Measurements from ENCODE around the gene XIRP2. TPM values are rescaled to one million over a fixed set of nuclear protein-coding genes. Genes with fewer than 3 reads are reported as not detected.

The XIRP2 gene
- total RNA-seq, 1 donor from 2014 or later = not detected

- no peak for DNase-seq (ENCODE audit: low spot score)
- ATAC-seq = no peak
These were observed 245.3 kb downstream of the XIRP2 start for GRCh38 chr2:167133614-167134013.

- ATAC-seq (no peak), DNase-seq (ENCODE audit: low spot score) (no peak)
These were observed 246.2 kb downstream of the XIRP2 start for GRCh38 chr2:167134381-167135072.

- no peak for DNase-seq (ENCODE audit: low spot score)
- ATAC-seq = no peak
These were observed 247.4 kb downstream of the XIRP2 start for GRCh38 chr2:167135706-167136105.

DNA sequence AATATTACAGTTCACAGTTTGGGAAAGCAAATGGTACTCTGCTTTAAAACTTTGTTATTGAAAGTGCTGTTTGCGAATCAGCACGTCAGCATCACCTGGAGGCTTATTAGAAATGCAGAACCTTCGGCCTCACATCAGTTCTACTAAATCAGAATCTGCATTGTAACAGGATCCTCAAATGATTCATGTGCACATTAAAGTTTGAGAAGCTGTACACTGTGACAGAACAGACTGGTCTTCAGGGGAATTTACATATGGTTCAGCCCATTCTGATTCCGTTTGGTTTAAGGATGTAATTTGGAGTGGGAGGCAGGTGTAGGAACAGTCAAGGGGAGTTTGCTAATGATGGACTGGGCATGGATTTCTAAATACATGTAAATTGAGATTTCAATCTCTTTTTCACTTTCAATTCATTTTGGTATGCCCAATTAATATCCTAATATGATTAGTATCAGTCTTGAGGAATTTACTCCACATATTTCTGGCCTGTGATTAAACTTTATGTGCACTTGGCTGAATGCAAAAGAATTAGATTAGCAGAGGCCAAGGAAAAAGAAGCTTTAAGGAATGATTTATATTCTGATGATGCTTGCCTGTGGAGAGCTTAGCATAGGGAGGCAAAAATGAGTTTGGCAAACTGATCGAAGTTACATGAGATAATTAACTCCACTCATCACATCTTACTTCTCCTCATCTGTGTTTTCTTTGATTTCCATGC, 248.8 kb downstream of the XIRP2 start:
- ATAC-seq = no peak
- no peak for DNase-seq (ENCODE audit: low spot score)

- ATAC-seq (no peak), DNase-seq (ENCODE audit: low spot score) (no peak)
These were observed 252.1 kb downstream of the XIRP2 start for GRCh38 chr2:167140330-167140729.

DNA sequence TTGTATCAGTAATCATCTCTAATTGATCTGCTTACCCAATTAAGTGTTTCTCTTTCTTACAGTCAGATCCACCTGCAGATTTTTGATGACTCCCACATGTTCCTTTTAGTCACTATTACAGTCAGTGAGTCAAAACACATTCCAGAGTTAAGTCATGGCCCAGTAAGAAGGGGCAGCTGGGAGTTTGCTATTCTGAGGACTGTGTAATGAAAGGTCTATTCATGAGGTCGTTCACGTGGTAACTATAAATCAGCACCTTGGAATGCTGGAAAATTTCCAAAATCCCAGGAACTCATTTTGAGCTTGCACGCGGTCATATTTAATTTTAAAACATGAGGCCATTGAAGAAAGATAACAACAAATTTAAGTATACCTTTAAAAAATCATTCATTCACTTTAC, 252.5 kb downstream of the XIRP2 start:
- no peak for DNase-seq (ENCODE audit: low spot score)
- no peak for ATAC-seq

DNA sequence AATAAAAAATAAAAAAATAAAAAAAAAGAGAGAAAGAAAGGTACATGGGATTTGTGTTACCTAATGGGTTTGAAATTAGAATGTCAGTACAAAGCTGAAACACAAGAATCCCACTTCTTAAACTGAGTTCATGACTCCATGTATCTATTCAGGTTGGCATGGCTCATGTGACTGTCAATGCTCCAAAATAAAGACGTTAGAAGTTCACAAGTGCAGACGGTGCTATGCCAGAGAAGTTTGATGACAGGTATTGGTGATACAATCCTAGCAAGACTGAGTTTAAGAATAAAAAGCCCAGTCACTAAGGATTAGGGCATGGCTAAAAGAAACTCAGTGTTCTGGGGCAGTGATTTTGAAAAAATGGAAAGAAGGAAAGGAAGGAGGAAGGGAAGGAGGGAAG, 254.3 kb downstream of the XIRP2 start:
- DNase-seq (ENCODE audit: low spot score) (no peak), ATAC-seq (no peak)

- ATAC-seq = no peak
- no peak for DNase-seq (ENCODE audit: low spot score)
These were observed 256.1 kb downstream of the XIRP2 start for GRCh38 chr2:167144179-167144898.

- DNase-seq (ENCODE audit: low spot score) = no peak
These were observed 259.1 kb downstream of the XIRP2 start for GRCh38 chr2:167147271-167147941.

DNA sequence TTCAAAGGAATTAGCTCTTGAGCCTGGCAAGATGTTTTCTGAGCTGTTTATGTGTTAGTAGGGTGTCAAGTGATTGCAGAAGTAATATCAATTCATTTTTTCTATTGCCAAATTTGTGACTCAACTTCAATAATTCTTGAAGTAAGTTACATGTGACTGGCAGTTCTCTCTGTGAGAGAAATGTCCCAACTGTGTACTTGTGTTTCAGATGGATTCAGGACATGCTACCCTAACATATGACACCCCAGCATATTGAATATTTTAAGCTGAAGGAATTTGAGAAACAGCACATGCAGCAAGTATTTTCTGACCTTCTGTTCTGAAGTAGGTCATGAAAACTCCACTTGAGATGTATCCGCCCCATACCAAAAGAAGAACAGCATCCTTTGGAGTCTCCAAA, 263.6 kb downstream of the XIRP2 start:
- DNase-seq (ENCODE audit: low spot score) (no peak), ATAC-seq (no peak)

More at GRCh38 chr2:167147271-167147941, 259.1 kb downstream of the XIRP2 start:
- ATAC-seq = no peak

DNA sequence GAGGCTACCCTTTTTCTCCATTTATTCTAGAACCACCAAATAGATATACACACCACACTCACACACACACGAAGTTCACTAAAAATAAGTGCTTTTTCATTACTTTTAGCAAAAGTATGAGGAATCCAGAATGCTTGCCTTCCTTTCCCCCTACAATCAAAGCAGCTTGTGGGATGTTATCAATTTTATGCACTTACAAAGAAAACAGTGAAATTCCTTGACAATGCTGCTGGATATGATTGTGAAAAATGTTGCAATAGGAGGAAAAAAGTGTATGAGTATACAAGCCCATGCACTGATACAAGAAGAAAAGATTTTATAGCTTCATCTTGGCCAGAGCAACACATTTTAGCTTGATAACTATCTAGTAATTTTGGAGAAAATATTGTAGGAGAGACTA, 269.2 kb downstream of the XIRP2 start:
- ATAC-seq (no peak), DNase-seq (ENCODE audit: low spot score) (no peak)

GRCh38 chr2:167177196-167177595, 288.9 kb downstream of the XIRP2 start:
- DNase-seq (ENCODE audit: low spot score) = no peak
- no peak for ATAC-seq

- no peak for DNase-seq (ENCODE audit: low spot score)
- no peak for ATAC-seq
These were observed 292.9 kb downstream of the XIRP2 start for GRCh38 chr2:167181134-167181533.

GRCh38 chr2:167181688-167182087, 293.4 kb downstream of the XIRP2 start:
- DNase-seq (ENCODE audit: low spot score) (no peak), ATAC-seq (no peak)

- DNase-seq (ENCODE audit: low spot score) (no peak), ATAC-seq (no peak)
These were observed 294.1 kb downstream of the XIRP2 start for GRCh38 chr2:167182403-167182802.

DNA sequence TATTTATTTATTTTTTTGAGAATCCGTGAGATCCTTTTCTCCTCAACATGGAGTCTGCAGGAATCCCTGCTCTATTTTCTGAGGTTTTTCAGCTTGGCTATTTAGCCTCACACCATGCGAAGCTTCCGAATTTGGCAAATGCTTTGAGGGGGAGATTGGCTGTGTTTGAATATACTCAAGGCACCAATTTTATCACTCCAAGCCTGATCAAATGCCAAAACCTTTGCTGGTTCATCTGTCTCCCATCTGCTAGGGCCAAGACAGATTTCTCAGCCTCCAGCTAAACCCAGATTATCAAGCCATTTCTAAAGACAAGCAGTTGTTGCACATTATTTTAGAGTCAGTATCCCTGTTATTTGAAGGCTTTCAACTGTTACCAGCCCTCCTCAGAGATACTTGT, 295.7 kb downstream of the XIRP2 start:
- DNase-seq (ENCODE audit: low spot score) = no peak
- ATAC-seq = no peak

- ATAC-seq (no peak), DNase-seq (ENCODE audit: low spot score) (no peak)
These were observed 298.2 kb downstream of the XIRP2 start for GRCh38 chr2:167186465-167186864.

DNA sequence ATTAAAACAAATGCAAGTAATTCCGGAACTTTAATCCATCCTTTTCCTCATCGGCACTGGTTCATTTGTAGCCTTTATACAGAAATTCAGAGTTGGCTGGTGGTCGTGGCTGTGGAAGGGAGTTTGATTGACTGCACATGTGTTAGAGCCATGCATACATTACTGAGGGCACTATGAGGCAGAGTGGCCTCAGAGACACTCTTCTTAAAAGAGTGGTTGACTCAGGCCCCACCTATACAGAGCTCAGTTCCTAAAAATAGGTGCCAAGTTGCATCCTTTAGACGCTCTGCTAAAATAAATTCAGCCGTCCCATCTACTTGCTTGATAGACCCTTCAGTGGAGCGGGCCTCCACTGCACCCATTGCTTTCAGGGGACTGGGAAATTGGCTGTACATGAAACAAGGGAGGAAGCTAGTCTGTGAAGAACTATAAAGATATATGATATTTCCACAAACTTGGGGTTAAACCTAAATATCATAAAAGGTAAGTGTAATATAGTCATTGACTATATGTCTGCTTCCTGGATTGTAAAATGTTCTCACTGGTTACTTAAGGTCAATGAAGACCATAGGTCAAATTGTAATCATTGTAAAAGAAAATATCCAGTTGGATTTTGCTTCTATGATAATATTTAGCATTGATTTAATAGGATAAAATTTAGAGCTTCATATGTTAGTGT, 298.9 kb downstream of the XIRP2 start:
- DNase-seq (ENCODE audit: low spot score) = no peak
- ATAC-seq = no peak

DNA sequence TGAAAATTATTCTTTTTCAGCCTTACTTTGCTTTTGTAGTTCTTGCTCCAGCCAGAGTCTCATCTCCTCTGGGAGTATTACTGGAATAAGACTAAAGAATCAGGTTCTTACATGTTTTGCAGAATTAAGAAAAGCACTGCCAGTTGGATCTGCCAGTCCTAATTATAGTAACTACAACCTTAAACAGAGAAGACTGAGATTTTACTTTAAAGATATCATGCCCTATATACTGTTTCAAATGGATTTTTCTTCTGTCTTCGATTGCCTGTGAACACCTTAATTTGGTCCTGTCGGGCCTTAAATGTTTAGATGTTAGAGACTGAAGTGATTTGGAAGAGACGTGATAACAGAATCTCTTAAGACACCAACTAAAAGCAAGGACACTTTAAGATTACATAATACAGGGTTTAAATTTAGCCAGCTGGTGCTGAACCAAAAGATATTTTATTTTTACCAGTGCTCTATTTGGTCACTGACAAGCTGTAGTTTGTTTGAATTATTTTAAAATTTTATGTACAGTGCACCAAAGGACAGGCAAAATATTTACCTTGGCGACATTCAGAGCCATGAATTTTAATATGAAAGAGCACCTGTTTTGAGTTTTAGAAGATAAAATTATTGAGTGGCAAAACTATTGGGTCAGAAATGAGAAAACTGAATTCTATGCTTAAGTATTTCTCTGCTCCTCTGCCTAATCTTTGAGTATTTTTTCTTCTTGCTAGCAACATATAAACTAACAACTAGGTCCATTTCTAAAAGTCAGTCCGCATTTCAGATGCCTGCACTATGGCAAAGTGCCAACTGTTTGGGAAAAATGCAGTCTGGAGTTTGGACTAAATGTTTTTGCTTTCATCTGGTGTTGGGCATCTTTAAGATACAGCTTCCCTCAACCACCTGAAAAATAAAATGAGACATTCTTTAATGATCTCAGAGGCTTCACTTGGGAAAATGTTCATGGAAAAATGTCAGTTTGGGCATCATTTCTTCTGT, 300.0 kb downstream of the XIRP2 start:
- ATAC-seq (no peak), DNase-seq (ENCODE audit: low spot score) (no peak)

DNA sequence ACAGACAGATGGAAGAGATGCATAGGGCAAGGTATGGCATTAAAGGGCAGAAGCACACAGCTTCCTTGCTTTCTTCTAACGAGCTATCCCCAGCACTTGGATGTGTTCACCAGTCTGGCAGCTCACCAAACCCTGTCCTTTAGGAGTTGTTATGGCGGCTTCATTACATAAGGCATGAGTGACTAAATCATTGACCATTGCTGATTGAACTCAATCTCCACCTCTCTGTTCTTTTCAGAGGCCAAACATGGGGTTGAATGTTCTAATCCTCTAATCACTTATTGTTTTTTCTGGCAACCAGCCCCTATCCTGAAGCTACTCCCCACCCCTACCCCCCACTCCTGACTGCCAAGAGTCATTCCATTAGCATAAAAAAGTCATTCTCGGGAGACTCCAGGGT, 301.8 kb downstream of the XIRP2 start:
- ATAC-seq (no peak), DNase-seq (ENCODE audit: low spot score) (no peak)

Measured in left lobe of liver (tissue), 2 donors.